Activated CD8-positive, alpha-beta T cell treated with anti-CD3 and anti-CD28 coated beads, Interleukin-2, amount 10 ng/mL, durations not matched to agents 7 days and 5 days (primary cell): Measurements from ENCODE around the gene ANKRD40CL. TPM values are rescaled to one million over a fixed set of nuclear protein-coding genes. Genes with fewer than 3 reads are reported as not detected.
"Not testable (repeated sequence)": the region's sequence is repeated elsewhere in the genome, so short reads cannot be mapped to it uniquely, and the experiment has no call there.

ENCODE experiments used
- ATAC-seq: fragments of 150-1000 bp; cut with Tn5 transposase; one replicate; pipeline ENCODE4 v1.10.0; 2021; ENCODE audit warnings: moderate library complexity
- CTCF ChIA-PET: fragments of 350-600 bp; sonication (Branson Sonifier 250); formaldehyde crosslinking; loops from one replicate; lab custom pipeline; 2021; ENCODE audit warnings: antibody characterized with exemption; lab: Charles Lee
- POLR2A ChIA-PET: fragments of 350-600 bp; sonication (Branson Sonifier 250); formaldehyde crosslinking; loops from one replicate; lab custom pipeline; 2021; ENCODE audit warnings: antibody characterized with exemption; lab: Charles Lee
- DNase-seq: peaks from one replicate; pipeline ENCODE4 v3.0.0-alpha.2; 2020
- H3K27ac Mint-ChIP-seq: one replicate; pipeline ENCODE4 v1.8.0; 2021; ENCODE audit warnings: mild to moderate bottlenecking, mixed read lengths
- H3K27me3 Mint-ChIP-seq: one replicate; pipeline ENCODE4 v1.8.0; 2021; ENCODE audit warnings: low read depth, mixed read lengths
- H3K36me3 Mint-ChIP-seq: one replicate; pipeline ENCODE4 v1.8.0; 2021; ENCODE audit warnings: low read depth, mixed read lengths
- H3K4me1 Mint-ChIP-seq: one replicate; pipeline ENCODE4 v1.8.0; 2021; ENCODE audit warnings: low read depth, mixed read lengths
- H3K4me3 Mint-ChIP-seq: one replicate; pipeline ENCODE4 v1.8.0; 2021; ENCODE audit warnings: mild to moderate bottlenecking, mixed read lengths
- H3K9me3 Mint-ChIP-seq: one replicate; pipeline ENCODE4 v1.8.0; 2022; ENCODE audit warnings: mixed read lengths; ENCODE audit not compliant: insufficient read depth
- total RNA-seq, 2 experiments: library from RNA; stranded (reverse); gene quantifications; one replicate each; pipeline ENCODE4 v1.2.3, GENCODE V29; 2021

Gene ANKRD40CL, protein sequence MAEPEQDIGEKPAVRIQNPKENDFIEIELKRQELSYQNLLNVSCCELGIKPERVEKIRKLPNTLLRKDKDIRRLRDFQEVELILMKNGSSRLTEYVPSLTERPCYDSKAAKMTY
- not detected for total RNA-seq

- DNase-seq, result no peak
- H3K36me3 Mint-ChIP-seq, result no peaks in the 10 kb centered on the region
- H3K9me3 Mint-ChIP-seq, result no peaks in the 10 kb centered on the region
- no peak within 1 kb of the TSS for H3K27ac Mint-ChIP-seq
- ChIA-PET CTCF (interaction anchor here (3.0 kb wide), 1 partner anchor 16 kb away, joined by 11 read pairs; no protein-coding TSS in a partner anchor), POLR2A (no interaction called here)
- peaks cover 8% of the 10 kb centered on the region for H3K4me1 Mint-ChIP-seq
- no peak within 1 kb of the TSS for H3K4me3 Mint-ChIP-seq
- no peak for ATAC-seq
- peaks cover 34% of the 10 kb centered on the region for H3K27me3 Mint-ChIP-seq
Observed at GRCh38 chr17:50767446-50767845, at the start of gene ANKRD40CL. TSS of gene ANKRD40CL (minus strand) at chr17:50767518. CDS start at chr17:50766913, 605 bp downstream.

DNA sequence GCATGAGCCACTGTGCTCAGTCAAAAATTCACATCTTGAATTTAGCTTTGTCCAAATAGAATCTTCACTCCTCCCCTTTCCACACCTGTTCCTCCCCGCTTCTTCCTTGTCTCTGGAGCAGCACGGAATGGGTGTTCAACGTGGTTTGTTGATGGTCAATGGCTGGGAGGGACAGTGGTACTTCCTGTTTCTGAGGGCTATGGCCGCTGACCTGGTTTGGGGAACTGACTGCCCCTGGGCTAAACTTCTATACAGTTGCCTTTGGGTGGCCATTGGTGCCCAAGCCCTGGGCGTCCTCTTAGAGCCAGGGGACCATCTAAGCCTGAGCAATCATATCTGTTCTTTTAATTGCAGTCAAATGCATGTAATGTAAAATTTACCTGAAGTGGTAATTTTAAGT, 49.0 kb upstream of the ANKRD40CL start:
- Mint-ChIP-seq H3K27ac (no peak overlapping the region), H3K4me3 (no peak overlapping the region), H3K4me1 (peaks cover 29% of the 10 kb centered on the region), H3K36me3 (no peaks in the 10 kb centered on the region), H3K9me3 (no peaks in the 10 kb centered on the region), H3K27me3 (peaks cover 28% of the 10 kb centered on the region)
- ChIA-PET POLR2A (interaction anchor here (0.6 kb wide), 1 partner anchor 50 kb away, joined by 3 read pairs; the partner anchor contains the start of gene TOB1), CTCF (interaction anchor here (0.8 to 3.9 kb wide), 9 partner anchors 9 to 115 kb away, joined by 3 to 24 read pairs (median 4); no protein-coding TSS in a partner anchor)
- DNase-seq, result no peak
- no peak for ATAC-seq

GRCh38 chr17:50815400-50815799, 48.1 kb upstream of the ANKRD40CL start:
- peaks cover 25% of the 10 kb centered on the region for H3K27me3 Mint-ChIP-seq
- H3K9me3 Mint-ChIP-seq, result no peaks in the 10 kb centered on the region
- no peaks in the 10 kb centered on the region for H3K36me3 Mint-ChIP-seq
- H3K4me3 Mint-ChIP-seq, result no peak overlapping the region
- POLR2A ChIA-PET, result no interaction called here
- H3K4me1 Mint-ChIP-seq, result peaks cover 29% of the 10 kb centered on the region
- no peak for DNase-seq
- CTCF ChIA-PET, result interaction anchor here (1.5 to 3.9 kb wide), 2 partner anchors 9 to 30 kb away, joined by 4 to 24 read pairs; no protein-coding TSS in a partner anchor
- H3K27ac Mint-ChIP-seq, result no peak overlapping the region
- no peak for ATAC-seq

DNA sequence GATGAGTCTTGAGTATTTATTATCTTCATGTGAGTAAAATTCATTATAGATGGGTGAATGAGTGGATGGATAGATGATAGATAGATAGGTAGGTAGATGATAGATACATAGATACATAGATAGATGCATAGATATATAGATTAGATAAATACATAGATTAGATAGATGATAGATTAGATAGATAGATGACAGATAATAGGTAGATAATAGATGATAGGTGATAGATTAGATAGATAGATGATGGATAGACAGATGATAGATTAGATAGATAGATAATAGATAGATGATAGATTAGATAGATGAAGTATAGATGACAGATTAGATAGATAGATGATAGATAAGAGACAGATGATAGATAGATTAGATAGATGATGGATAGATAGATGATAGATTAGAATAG, 46.3 kb upstream of the ANKRD40CL start:
- H3K9me3 Mint-ChIP-seq, result no peaks in the 10 kb centered on the region
- no peak overlapping the region for H3K4me3 Mint-ChIP-seq
- no peak overlapping the region for H3K27ac Mint-ChIP-seq
- ATAC-seq (no peak), DNase-seq (no peak)
- peaks cover 25% of the 10 kb centered on the region for H3K27me3 Mint-ChIP-seq
- POLR2A ChIA-PET, result no interaction called here
- CTCF ChIA-PET, result interaction anchor here (1.8 kb wide), 1 partner anchor 31 kb away, joined by 5 read pairs; no protein-coding TSS in a partner anchor
- no peaks in the 10 kb centered on the region for H3K36me3 Mint-ChIP-seq
- peaks cover 20% of the 10 kb centered on the region for H3K4me1 Mint-ChIP-seq

- ATAC-seq, result no peak
- H3K27ac Mint-ChIP-seq, result no peak overlapping the region
- no peaks in the 10 kb centered on the region for H3K4me1 Mint-ChIP-seq
- DNase-seq, result no peak
- H3K9me3 Mint-ChIP-seq, result no peaks in the 10 kb centered on the region
- H3K4me3 Mint-ChIP-seq, result no peak overlapping the region
- POLR2A ChIA-PET, result no interaction called here
- H3K27me3 Mint-ChIP-seq, result peaks cover 10% of the 10 kb centered on the region
- CTCF ChIA-PET, result interaction anchor here (1.5 kb wide), 1 partner anchor 148 kb away, joined by 3 read pairs; no protein-coding TSS in a partner anchor
- H3K36me3 Mint-ChIP-seq, result no peaks in the 10 kb centered on the region
Observed at GRCh38 chr17:50808888-50809287, 41.6 kb upstream of the ANKRD40CL start.

GRCh38 chr17:50808413-50808812, 41.1 kb upstream of the ANKRD40CL start:
- ATAC-seq, result no peak
- H3K9me3 Mint-ChIP-seq, result no peaks in the 10 kb centered on the region
- H3K27ac Mint-ChIP-seq, result no peak overlapping the region
- H3K4me3 Mint-ChIP-seq, result no peak overlapping the region
- H3K27me3 Mint-ChIP-seq, result peaks cover 8% of the 10 kb centered on the region
- H3K4me1 Mint-ChIP-seq, result no peaks in the 10 kb centered on the region
- DNase-seq, result no peak
- ChIA-PET CTCF (no interaction called here), POLR2A (no interaction called here)
- no peaks in the 10 kb centered on the region for H3K36me3 Mint-ChIP-seq

- POLR2A ChIA-PET, result no interaction called here
- Mint-ChIP-seq H3K9me3 (no peaks in the 10 kb centered on the region), H3K27me3 (peaks cover 8% of the 10 kb centered on the region), H3K36me3 (no peaks in the 10 kb centered on the region), H3K4me3 (no peak overlapping the region), H3K4me1 (no peaks in the 10 kb centered on the region), H3K27ac (no peak overlapping the region)
- CTCF ChIA-PET, result interaction anchor here (0.8 to 2.7 kb wide), 2 partner anchors 9 to 24 kb away, joined by 3 to 11 read pairs; no protein-coding TSS in a partner anchor
- DNase-seq (no peak), ATAC-seq (no peak)
Observed at GRCh38 chr17:50807675-50808074, 40.4 kb upstream of the ANKRD40CL start.

DNA sequence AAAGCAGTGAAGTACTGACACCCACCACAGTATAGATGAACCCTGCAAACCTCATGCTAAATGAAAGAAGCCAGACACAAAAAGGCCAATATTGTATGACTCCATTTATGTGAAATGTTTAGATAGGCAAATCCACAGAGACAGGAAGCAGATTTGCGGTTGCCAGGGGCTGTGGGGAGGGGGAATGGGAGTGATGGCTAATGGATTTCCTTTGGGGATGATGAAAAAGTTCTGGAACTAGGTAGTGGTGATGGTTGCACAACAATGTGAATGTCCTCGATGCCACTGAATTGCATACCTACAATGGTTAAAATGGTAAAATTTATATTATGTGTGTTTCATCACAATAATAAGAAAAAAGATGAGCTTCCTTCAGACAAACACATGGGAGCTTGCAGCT, 39.7 kb upstream of the ANKRD40CL start:
- H3K27me3 Mint-ChIP-seq, result peaks cover 8% of the 10 kb centered on the region
- DNase-seq (no peak), ATAC-seq (no peak)
- H3K36me3 Mint-ChIP-seq, result no peaks in the 10 kb centered on the region
- H3K9me3 Mint-ChIP-seq, result no peaks in the 10 kb centered on the region
- ChIA-PET CTCF (interaction anchor here (0.8 to 2.7 kb wide), 2 partner anchors 10 to 23 kb away, joined by 3 to 11 read pairs; no protein-coding TSS in a partner anchor), POLR2A (no interaction called here)
- H3K4me1 Mint-ChIP-seq, result no peaks in the 10 kb centered on the region
- no peak overlapping the region for H3K4me3 Mint-ChIP-seq
- H3K27ac Mint-ChIP-seq, result no peak overlapping the region

- H3K4me1 Mint-ChIP-seq, result no peaks in the 10 kb centered on the region
- no peaks in the 10 kb centered on the region for H3K36me3 Mint-ChIP-seq
- POLR2A ChIA-PET, result no interaction called here
- DNase-seq (no peak), ATAC-seq (no peak)
- CTCF ChIA-PET, result interaction anchor here (1.2 to 2.7 kb wide), 2 partner anchors 22 to 46 kb away, joined by 4 to 11 read pairs; no protein-coding TSS in a partner anchor
- no peak overlapping the region for H3K27ac Mint-ChIP-seq
- peaks cover 6% of the 10 kb centered on the region for H3K27me3 Mint-ChIP-seq
- no peak overlapping the region for H3K4me3 Mint-ChIP-seq
- no peaks in the 10 kb centered on the region for H3K9me3 Mint-ChIP-seq
Observed at GRCh38 chr17:50806141-50806643, 38.9 kb upstream of the ANKRD40CL start.

DNA sequence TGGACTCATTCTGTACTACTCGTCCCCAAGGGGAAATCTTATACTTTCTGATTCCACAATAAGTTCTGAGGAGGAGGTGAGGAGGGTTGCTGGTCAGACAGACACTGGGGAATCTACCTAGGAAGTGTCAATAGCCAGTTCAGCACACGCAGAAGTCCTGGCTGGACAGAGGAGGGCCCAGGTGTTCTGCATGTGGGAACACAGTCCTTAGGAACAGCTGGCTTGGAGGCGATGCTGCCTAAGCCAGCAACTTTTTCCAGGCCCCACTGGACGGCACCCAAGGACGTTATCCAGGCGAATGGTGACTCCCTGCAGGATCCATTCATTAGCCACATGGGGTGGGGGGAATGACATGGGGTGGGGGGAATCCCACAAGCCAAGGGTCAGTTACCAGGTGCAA, 38.2 kb upstream of the ANKRD40CL start:
- DNase-seq, result no peak
- H3K27me3 Mint-ChIP-seq, result peaks cover 6% of the 10 kb centered on the region
- ATAC-seq, result no peak
- CTCF ChIA-PET, result interaction anchor here (1.2 to 2.7 kb wide), 2 partner anchors 22 to 47 kb away, joined by 4 to 11 read pairs; no protein-coding TSS in a partner anchor
- no peak overlapping the region for H3K27ac Mint-ChIP-seq
- H3K9me3 Mint-ChIP-seq, result no peaks in the 10 kb centered on the region
- no peaks in the 10 kb centered on the region for H3K36me3 Mint-ChIP-seq
- no peaks in the 10 kb centered on the region for H3K4me1 Mint-ChIP-seq
- POLR2A ChIA-PET, result no interaction called here
- H3K4me3 Mint-ChIP-seq, result no peak overlapping the region

DNA sequence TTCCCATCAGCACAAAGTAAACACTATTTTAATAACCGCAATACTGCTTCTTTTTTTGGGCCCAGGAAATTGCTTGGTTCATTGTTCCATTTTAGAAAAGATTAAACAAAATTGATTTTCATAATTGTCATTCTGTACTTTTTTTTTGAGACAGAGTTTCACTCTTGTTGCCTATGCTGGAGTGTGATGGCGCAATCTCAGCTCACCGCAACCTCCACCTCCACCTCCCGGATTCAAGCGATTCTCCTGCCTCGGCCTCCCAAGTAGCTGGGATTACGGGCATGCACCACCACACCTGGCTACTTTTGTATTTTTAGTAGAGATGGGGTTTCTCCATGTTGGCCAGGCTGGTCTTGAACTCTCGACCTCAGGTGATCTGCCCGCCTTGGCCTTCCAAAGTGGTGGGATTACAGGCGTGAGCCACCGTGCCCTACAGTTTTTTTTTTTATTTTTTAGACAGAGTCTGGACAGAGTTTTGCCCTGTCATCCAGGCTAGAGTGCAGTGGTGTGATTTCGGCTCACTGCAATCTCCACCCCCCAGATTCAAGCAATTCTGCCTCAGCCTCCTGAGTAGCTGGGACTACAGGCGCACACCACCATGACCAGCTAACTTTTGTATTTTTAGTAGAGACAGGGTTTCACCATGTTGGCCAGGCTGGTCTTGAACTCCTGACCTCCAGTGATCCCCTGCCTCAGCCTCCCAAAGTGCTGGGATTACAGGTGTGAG, 37.6 kb upstream of the ANKRD40CL start:
- DNase-seq, H3K27ac Mint-ChIP-seq, H3K4me3 Mint-ChIP-seq, ATAC-seq, H3K27me3 Mint-ChIP-seq, POLR2A ChIA-PET, H3K4me1 Mint-ChIP-seq, H3K36me3 Mint-ChIP-seq, H3K9me3 Mint-ChIP-seq: not testable (repeated sequence)
- CTCF ChIA-PET, result interaction anchor here (0.8 to 2.7 kb wide), 3 partner anchors 14 to 48 kb away, joined by 3 to 11 read pairs (median 4); no protein-coding TSS in a partner anchor
